HepG2 (cell line): ENCODE results near the gene CEP57L1. TPM values are rescaled to one million over a fixed set of nuclear protein-coding genes. Genes with fewer than 3 reads are reported as not detected.
A peak's percentile ranks its signal among the peaks of the same experiment; 100 is the strongest.

Experiments used
- GATA4 ChIP-seq: sonication (generic); IDR thresholded peaks from 2 replicates; pipeline ENCODE4 v1.6.1; 2016; ENCODE audit warnings: antibody characterized with exemption, low read depth, borderline replicate concordance
- KMT2A ChIP-seq: sonication (generic); formaldehyde crosslinking; IDR thresholded peaks from 2 replicates; pipeline ENCODE4 v1.4.0; 2020; ENCODE audit warnings: missing genetic modification reagents
- MAZ ChIP-seq, 2 experiments: sonication (generic) in 1 of 2; formaldehyde crosslinking in 1 of 2; IDR thresholded peaks; 2 replicates each; pipeline versions ENCODE4 v1.5.0 to v1.6.1; 2012 to 2020; ENCODE audit warnings: low read depth in 2 of 2, mild to moderate bottlenecking in 2 of 2, borderline replicate concordance in 1 of 2, improper control_type of control experiment in 1 of 2, low read length in 1 of 2, missing genetic modification reagents in 1 of 2, moderate library complexity in 1 of 2
- NCOR1 ChIP-seq: fragments of 200-600 bp; sonication (generic); IDR thresholded peaks from 2 replicates; pipeline ENCODE4 v1.7.0; 2017; ENCODE audit warnings: antibody characterized with exemption, low read length, borderline replicate concordance
- NR3C1 ChIP-seq: sonication (generic); formaldehyde crosslinking; IDR thresholded peaks from 2 replicates; pipeline ENCODE4 v1.4.0; 2020; ENCODE audit warnings: missing genetic modification reagents
- PHF5A ChIP-seq: IDR thresholded peaks from one replicate; pipeline ENCODE4 v1.6.1; 2018; ENCODE audit warnings: low read depth, missing genetic modification reagents; ENCODE audit not compliant: unreplicated experiment
- RORA ChIP-seq: sonication (generic); formaldehyde crosslinking; IDR thresholded peaks from 2 replicates; pipeline ENCODE4 v1.5.0; 2020; ENCODE audit warnings: mild to moderate bottlenecking, missing genetic modification reagents, moderate library complexity
- TGIF2 ChIP-seq: IDR thresholded peaks from 2 replicates; pipeline ENCODE4 v1.6.1; 2016; ENCODE audit warnings: control low read depth, missing compliant biosample characterization
- ZC3H4 ChIP-seq: sonication (generic); formaldehyde crosslinking; IDR thresholded peaks from 2 replicates; pipeline ENCODE4 v1.4.0; 2020; ENCODE audit warnings: missing genetic modification reagents, borderline replicate concordance
- ZNF460 ChIP-seq: sonication (generic); formaldehyde crosslinking; IDR thresholded peaks from 2 replicates; pipeline ENCODE4 v1.5.1; 2020; ENCODE audit warnings: missing genetic modification reagents, mild to moderate bottlenecking, borderline replicate concordance
- ZNF616 ChIP-seq: sonication (generic); formaldehyde crosslinking; IDR thresholded peaks from 2 replicates; pipeline ENCODE4 v1.5.0; 2020; ENCODE audit warnings: low read depth, mild to moderate bottlenecking, missing genetic modification reagents
- ZNF720 ChIP-seq: sonication (generic); formaldehyde crosslinking; IDR thresholded peaks from 2 replicates; pipeline ENCODE4 v1.4.0; 2020; ENCODE audit warnings: missing genetic modification reagents
- ZNF761 ChIP-seq: sonication (generic); formaldehyde crosslinking; conservative IDR thresholded peaks from 2 replicates; pipeline ENCODE4 v1.4.0; 2020; ENCODE audit warnings: mild to moderate bottlenecking, missing genetic modification reagents
- ZNF777 ChIP-seq: sonication (generic); formaldehyde crosslinking; IDR thresholded peaks from 2 replicates; pipeline ENCODE4 v1.4.0; 2020; ENCODE audit warnings: missing genetic modification reagents
- ZSCAN12 ChIP-seq: sonication (generic); formaldehyde crosslinking; IDR thresholded peaks from 2 replicates; pipeline ENCODE4 v1.9.0; 2021; ENCODE audit warnings: mild to moderate bottlenecking, missing genetic modification reagents
- polyA plus RNA-seq, 8 experiments: library from polyadenylated mRNA; depleted of rRNA in 3 of 8; stranded (reverse) in 7 of 8; unstranded in 1 of 8; fragments of >200 nt; fragmentation: Illumina TruSeq in 4 of 8; extraction: Trizol in 4 of 8; gene quantifications; 2 replicates each; pipeline versions ENCODE4 v1.2.1 to v1.2.3, GENCODE V29; 2011 to 2016; ENCODE audit warnings: low read depth in 4 of 8, missing spikeins in 1 of 8, mixed read lengths in 1 of 8; ENCODE audit not compliant: insufficient read depth in 1 of 8
- total RNA-seq, 5 experiments: library from RNA; depleted of rRNA; stranded (reverse); fragments of >200 nt; fragmentation: Illumina TruSeq; extraction: Trizol; gene quantifications; 2 replicates each; pipeline ENCODE4 v1.2.3, GENCODE V29; 2016; ENCODE audit warnings: low read depth in 1 of 5
- TF ChIP-seq, protein P1 (sequence below): sonication (generic); formaldehyde crosslinking; IDR thresholded peaks from 2 replicates; pipeline ENCODE4 v1.4.0; 2020; ENCODE audit warnings: missing genetic modification reagents
- TF ChIP-seq, protein P2 (sequence below): sonication (generic); formaldehyde crosslinking; IDR thresholded peaks from 2 replicates; pipeline ENCODE4 v1.5.0; 2020; ENCODE audit warnings: mild to moderate bottlenecking, missing genetic modification reagents
- TF ChIP-seq, protein P3 (sequence below): sonication (generic); formaldehyde crosslinking; IDR thresholded peaks from 2 replicates; pipeline ENCODE4 v1.5.0; 2020; ENCODE audit warnings: missing genetic modification reagents
- TF ChIP-seq, protein P4 (sequence below): sonication (generic); formaldehyde crosslinking; conservative IDR thresholded peaks from 2 replicates; pipeline ENCODE4 v1.8.1; 2023; ENCODE audit warnings: missing genetic modification reagents
- TF ChIP-seq, protein P5 (sequence below): sonication (generic); formaldehyde crosslinking; IDR thresholded peaks from 2 replicates; pipeline ENCODE4 v1.5.1; 2020; ENCODE audit warnings: missing genetic modification reagents, mild to moderate bottlenecking, borderline replicate concordance

CEP57L1 gene
- total and polyA plus RNA-seq, 2 of the 13 experiments (the other 11 are each of a cell fraction or from before 2014, with no cell fraction given) = 7.7 to 15.5 TPM

DNA sequence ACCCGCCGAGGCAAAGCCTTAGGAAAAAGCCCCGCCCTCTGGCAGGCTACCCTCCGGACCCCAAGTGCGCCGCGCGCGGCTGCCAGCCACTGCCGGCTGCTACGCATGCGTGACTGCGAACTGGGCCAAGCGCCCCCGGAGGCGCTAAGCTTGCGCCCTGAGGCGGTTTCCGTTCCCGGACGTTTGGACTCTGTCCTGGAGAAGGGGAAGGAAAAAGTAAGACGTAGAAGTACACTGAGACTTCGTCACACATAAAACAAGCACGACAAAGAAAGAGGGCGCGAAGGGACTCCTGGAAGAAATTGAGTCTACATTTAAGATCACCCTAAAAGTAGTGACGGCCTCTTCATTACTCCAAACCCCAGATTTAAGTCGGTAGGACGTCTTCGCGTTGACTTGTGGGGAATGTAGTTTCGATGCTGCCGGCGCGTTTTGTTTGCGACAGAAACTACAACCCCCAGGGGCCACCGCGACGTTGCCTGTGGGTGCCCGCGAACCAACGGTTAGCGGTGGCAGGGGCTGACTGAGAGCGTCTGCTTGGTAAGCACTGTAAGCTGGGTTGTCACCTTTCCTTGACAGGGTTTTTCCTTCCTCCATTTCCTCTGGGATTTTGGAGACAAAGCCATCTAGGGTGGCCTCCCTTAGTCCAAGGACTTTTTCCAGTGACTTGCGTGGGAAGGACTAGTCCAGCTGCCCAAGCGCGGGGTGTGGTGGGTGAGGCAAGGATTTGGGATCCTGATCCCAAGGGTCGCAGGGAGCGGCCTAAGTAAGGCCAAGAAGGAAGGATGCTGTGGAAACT lies at the start of gene CEP57L1 (continued):
- TF ChIP-seq, protein P1, sequence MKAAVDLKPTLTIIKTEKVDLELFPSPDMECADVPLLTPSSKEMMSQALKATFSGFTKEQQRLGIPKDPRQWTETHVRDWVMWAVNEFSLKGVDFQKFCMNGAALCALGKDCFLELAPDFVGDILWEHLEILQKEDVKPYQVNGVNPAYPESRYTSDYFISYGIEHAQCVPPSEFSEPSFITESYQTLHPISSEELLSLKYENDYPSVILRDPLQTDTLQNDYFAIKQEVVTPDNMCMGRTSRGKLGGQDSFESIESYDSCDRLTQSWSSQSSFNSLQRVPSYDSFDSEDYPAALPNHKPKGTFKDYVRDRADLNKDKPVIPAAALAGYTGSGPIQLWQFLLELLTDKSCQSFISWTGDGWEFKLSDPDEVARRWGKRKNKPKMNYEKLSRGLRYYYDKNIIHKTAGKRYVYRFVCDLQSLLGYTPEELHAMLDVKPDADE (CRISPR knock-in tag) = no peak
- TF ChIP-seq RORA (CRISPR knock-in tag) (no peak), ZNF720 (CRISPR knock-in tag) (no peak), ZNF460 (CRISPR knock-in tag) (no peak), GATA4 (no peak), NCOR1 (no peak), TGIF2 (0 out of 2 replicates have a peak, but pooled peaks have one; percentile 36), MAZ (IDR thresholded peaks at IDR 0.05; ENCODE audit: borderline replicate concordance, low read depth, low read length) (peak; percentile 53; the same call in 1 of the 2 replicates), MAZ (CRISPR knock-in tag; IDR thresholded peaks at IDR 0.05; ENCODE audit: low read depth) (peak; percentile 42), PHF5A (CRISPR knock-in tag) (no peak), ZSCAN12 (CRISPR knock-in tag) (no peak; the same call in 1 of the 2 replicates), ZNF777 (peak; percentile 18; the same call in 1 of the 2 replicates), ZC3H4 (CRISPR knock-in tag) (no peak), ZNF761 (0 out of 2 replicates have a peak, but pooled peaks have one; percentile 43), KMT2A (CRISPR knock-in tag) (peak; percentile 70), NR3C1 (CRISPR knock-in tag) (no peak), ZNF616 (no peak; the same call in 1 of the 2 replicates)
- TF ChIP-seq, protein P2, sequence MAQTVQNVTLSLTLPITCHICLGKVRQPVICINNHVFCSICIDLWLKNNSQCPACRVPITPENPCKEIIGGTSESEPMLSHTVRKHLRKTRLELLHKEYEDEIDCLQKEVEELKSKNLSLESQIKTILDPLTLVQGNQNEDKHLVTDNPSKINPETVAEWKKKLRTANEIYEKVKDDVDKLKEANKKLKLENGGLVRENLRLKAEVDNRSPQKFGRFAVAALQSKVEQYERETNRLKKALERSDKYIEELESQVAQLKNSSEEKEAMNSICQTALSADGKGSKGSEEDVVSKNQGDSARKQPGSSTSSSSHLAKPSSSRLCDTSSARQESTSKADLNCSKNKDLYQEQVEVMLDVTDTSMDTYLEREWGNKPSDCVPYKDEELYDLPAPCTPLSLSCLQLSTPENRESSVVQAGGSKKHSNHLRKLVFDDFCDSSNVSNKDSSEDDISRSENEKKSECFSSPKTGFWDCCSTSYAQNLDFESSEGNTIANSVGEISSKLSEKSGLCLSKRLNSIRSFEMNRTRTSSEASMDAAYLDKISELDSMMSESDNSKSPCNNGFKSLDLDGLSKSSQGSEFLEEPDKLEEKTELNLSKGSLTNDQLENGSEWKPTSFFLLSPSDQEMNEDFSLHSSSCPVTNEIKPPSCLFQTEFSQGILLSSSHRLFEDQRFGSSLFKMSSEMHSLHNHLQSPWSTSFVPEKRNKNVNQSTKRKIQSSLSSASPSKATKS (CRISPR knock-in tag) = no peak
- TF ChIP-seq, protein P3, sequence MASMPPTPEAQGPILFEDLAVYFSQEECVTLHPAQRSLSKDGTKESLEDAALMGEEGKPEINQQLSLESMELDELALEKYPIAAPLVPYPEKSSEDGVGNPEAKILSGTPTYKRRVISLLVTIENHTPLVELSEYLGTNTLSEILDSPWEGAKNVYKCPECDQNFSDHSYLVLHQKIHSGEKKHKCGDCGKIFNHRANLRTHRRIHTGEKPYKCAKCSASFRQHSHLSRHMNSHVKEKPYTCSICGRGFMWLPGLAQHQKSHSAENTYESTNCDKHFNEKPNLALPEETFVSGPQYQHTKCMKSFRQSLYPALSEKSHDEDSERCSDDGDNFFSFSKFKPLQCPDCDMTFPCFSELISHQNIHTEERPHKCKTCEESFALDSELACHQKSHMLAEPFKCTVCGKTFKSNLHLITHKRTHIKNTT (CRISPR knock-in tag) = no peak
- TF ChIP-seq, protein P4, sequence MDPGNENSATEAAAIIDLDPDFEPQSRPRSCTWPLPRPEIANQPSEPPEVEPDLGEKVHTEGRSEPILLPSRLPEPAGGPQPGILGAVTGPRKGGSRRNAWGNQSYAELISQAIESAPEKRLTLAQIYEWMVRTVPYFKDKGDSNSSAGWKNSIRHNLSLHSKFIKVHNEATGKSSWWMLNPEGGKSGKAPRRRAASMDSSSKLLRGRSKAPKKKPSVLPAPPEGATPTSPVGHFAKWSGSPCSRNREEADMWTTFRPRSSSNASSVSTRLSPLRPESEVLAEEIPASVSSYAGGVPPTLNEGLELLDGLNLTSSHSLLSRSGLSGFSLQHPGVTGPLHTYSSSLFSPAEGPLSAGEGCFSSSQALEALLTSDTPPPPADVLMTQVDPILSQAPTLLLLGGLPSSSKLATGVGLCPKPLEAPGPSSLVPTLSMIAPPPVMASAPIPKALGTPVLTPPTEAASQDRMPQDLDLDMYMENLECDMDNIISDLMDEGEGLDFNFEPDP = no peak
- TF ChIP-seq, protein P5, sequence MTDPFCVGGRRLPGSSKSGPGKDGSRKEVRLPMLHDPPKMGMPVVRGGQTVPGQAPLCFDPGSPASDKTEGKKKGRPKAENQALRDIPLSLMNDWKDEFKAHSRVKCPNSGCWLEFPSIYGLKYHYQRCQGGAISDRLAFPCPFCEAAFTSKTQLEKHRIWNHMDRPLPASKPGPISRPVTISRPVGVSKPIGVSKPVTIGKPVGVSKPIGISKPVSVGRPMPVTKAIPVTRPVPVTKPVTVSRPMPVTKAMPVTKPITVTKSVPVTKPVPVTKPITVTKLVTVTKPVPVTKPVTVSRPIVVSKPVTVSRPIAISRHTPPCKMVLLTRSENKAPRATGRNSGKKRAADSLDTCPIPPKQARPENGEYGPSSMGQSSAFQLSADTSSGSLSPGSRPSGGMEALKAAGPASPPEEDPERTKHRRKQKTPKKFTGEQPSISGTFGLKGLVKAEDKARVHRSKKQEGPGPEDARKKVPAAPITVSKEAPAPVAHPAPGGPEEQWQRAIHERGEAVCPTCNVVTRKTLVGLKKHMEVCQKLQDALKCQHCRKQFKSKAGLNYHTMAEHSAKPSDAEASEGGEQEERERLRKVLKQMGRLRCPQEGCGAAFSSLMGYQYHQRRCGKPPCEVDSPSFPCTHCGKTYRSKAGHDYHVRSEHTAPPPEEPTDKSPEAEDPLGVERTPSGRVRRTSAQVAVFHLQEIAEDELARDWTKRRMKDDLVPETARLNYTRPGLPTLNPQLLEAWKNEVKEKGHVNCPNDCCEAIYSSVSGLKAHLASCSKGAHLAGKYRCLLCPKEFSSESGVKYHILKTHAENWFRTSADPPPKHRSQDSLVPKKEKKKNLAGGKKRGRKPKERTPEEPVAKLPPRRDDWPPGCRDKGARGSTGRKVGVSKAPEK (CRISPR knock-in tag) = no peak
